ENCODE measurements around the gene DIPK1C.

The DIPK1C gene

GRCh38 chr18:74457725-74458421 lies 765 bp upstream of the DIPK1C start:
- no peak overlapping the region for H3K4me3 ChIP-seq (ENCODE audit: insufficient read depth, low read length, poor library complexity, severe bottlenecking)
- H3K9ac ChIP-seq (ENCODE audit: low read length), result no peak overlapping the region
- H3K27me3 ChIP-seq (ENCODE audit: low read length), result no peaks in the 10 kb centered on the region
- H3K36me3 ChIP-seq (ENCODE audit: low read length), result no peaks in the 10 kb centered on the region
- H2AFZ ChIP-seq (ENCODE audit: low read depth, low read length, severe bottlenecking), result no peak overlapping the region
- H3K9me2 ChIP-seq (replicated peaks; ENCODE audit: insufficient read depth, low read length), result no peaks in the 10 kb centered on the region
- H3F3A ChIP-seq (ENCODE audit: insufficient read depth), result no peaks in the 10 kb centered on the region
- no peak overlapping the region for H3K27ac ChIP-seq (ENCODE audit: low read depth, low read length)
- TF ChIP-seq EZH2phosphoT487 (conservative IDR thresholded peaks at IDR 0.05; ENCODE audit: low read length), result no peak
- TF ChIP-seq, protein P1, sequence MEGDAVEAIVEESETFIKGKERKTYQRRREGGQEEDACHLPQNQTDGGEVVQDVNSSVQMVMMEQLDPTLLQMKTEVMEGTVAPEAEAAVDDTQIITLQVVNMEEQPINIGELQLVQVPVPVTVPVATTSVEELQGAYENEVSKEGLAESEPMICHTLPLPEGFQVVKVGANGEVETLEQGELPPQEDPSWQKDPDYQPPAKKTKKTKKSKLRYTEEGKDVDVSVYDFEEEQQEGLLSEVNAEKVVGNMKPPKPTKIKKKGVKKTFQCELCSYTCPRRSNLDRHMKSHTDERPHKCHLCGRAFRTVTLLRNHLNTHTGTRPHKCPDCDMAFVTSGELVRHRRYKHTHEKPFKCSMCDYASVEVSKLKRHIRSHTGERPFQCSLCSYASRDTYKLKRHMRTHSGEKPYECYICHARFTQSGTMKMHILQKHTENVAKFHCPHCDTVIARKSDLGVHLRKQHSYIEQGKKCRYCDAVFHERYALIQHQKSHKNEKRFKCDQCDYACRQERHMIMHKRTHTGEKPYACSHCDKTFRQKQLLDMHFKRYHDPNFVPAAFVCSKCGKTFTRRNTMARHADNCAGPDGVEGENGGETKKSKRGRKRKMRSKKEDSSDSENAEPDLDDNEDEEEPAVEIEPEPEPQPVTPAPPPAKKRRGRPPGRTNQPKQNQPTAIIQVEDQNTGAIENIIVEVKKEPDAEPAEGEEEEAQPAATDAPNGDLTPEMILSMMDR (IDR thresholded peaks at IDR 0.05; ENCODE audit: insufficient read depth, low read length, poor library complexity, severe bottlenecking), result no peak
- no peaks in the 10 kb centered on the region for H3K79me2 ChIP-seq (ENCODE audit: insufficient read depth, low read length)
- no peaks in the 10 kb centered on the region for H4K20me1 ChIP-seq (ENCODE audit: low read depth, low read length)
- no peaks in the 10 kb centered on the region for H3K9me3 ChIP-seq (ENCODE audit: insufficient read depth, low read length)
- no peak overlapping the region for H3K4me2 ChIP-seq (ENCODE audit: low read depth, low read length, poor library complexity, severe bottlenecking)

GRCh38 chr18:74456349-74457042 lies 612 bp downstream of the DIPK1C start:
- Histone ChIP-seq H2AFZ (ENCODE audit: low read depth, low read length, severe bottlenecking) (no peak overlapping the region), H4K20me1 (ENCODE audit: low read depth, low read length) (no peaks in the 10 kb centered on the region), H3K4me2 (ENCODE audit: low read depth, low read length, poor library complexity, severe bottlenecking) (no peak overlapping the region), H3K27me3 (ENCODE audit: low read length) (no peaks in the 10 kb centered on the region), H3F3A (ENCODE audit: insufficient read depth) (no peaks in the 10 kb centered on the region), H3K79me2 (ENCODE audit: insufficient read depth, low read length) (no peaks in the 10 kb centered on the region), H3K36me3 (ENCODE audit: low read length) (no peaks in the 10 kb centered on the region), H3K9me3 (ENCODE audit: insufficient read depth, low read length) (no peaks in the 10 kb centered on the region), H3K9ac (ENCODE audit: low read length) (no peak overlapping the region), H3K27ac (ENCODE audit: low read depth, low read length) (no peak overlapping the region), H3K9me2 (replicated peaks; ENCODE audit: insufficient read depth, low read length) (no peaks in the 10 kb centered on the region), H3K4me3 (ENCODE audit: insufficient read depth, low read length, poor library complexity, severe bottlenecking) (no peak overlapping the region)
- TF ChIP-seq EZH2phosphoT487 (conservative IDR thresholded peaks at IDR 0.05; ENCODE audit: low read length), result no peak
- TF ChIP-seq, protein P1 (IDR thresholded peaks at IDR 0.05; ENCODE audit: insufficient read depth, low read length, poor library complexity, severe bottlenecking), result no peak

- H2AFZ ChIP-seq (ENCODE audit: low read depth, low read length, severe bottlenecking), result no peak overlapping the region
- H3K36me3 ChIP-seq (ENCODE audit: low read length), result no peaks in the 10 kb centered on the region
- H3K4me3 ChIP-seq (ENCODE audit: insufficient read depth, low read length, poor library complexity, severe bottlenecking), result no peak overlapping the region
- no peak overlapping the region for H3K9ac ChIP-seq (ENCODE audit: low read length)
- H3K9me3 ChIP-seq (ENCODE audit: insufficient read depth, low read length), result no peaks in the 10 kb centered on the region
- no peak for TF ChIP-seq EZH2phosphoT487 (conservative IDR thresholded peaks at IDR 0.05; ENCODE audit: low read length)
- TF ChIP-seq, protein P1 (IDR thresholded peaks at IDR 0.05; ENCODE audit: insufficient read depth, low read length, poor library complexity, severe bottlenecking), result no peak
- no peaks in the 10 kb centered on the region for H3F3A ChIP-seq (ENCODE audit: insufficient read depth)
- no peaks in the 10 kb centered on the region for H3K27me3 ChIP-seq (ENCODE audit: low read length)
- no peak overlapping the region for H3K4me2 ChIP-seq (ENCODE audit: low read depth, low read length, poor library complexity, severe bottlenecking)
- no peaks in the 10 kb centered on the region for H3K79me2 ChIP-seq (ENCODE audit: insufficient read depth, low read length)
- H4K20me1 ChIP-seq (ENCODE audit: low read depth, low read length), result no peaks in the 10 kb centered on the region
- no peak overlapping the region for H3K27ac ChIP-seq (ENCODE audit: low read depth, low read length)
- no peaks in the 10 kb centered on the region for H3K9me2 ChIP-seq (replicated peaks; ENCODE audit: insufficient read depth, low read length)
Measured at GRCh38 chr18:74456017-74456348, 1.1 kb downstream of the DIPK1C start.

All from SU-DHL-6 (cell line).